ENCODE results near the gene CSTPP1.

Gene CSTPP1

GRCh38 chr11:47161134-47161854, 224.7 kb downstream of the CSTPP1 start:
- peak; percentile 84 for DNase-seq (ENCODE audit: low spot score)

DNA sequence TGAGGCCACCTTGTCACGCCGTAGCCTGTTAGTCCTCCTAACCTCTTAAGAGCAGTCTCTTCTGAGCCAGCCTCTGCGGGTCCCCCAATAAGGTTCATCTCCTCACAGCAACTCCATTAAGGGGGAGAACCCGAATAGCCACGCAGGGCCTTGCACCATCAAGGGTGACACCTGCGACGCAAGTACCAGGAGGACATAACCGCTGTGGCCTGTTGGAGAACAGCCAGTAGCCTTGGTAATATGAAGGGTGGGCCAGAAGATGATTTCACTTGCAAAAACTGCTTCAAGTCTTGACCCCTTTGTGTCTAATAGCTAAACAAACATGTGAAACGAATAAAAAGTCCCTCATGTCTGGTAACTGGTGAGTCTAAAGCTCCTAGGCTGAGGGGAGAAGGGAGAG, 225.3 kb downstream of the CSTPP1 start:
- DNase-seq (ENCODE audit: low spot score), result no peak

DNA sequence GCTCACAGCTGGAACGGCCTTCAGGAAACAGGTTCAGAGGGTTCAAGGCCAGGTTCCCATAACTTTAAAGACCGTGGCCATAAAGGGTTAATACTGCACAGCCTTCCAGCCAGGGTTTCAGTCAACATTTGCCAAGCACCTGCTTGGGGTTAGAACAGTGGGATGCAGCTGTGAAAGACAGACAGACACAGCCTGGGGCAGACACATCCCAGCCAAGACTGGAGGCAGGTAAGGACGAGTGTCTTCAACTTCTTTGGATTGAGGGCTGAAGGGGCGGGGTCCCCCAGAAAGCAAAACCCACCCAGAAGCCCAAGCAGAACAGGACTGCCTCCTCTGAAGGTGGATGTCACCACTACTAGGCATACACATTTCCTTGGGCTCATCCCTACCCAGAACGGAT, 225.9 kb downstream of the CSTPP1 start:
- DNase-seq (ENCODE audit: low spot score), result no peak

- DNase-seq (ENCODE audit: low spot score), result no peak
Measured at GRCh38 chr11:47163193-47163592, 226.6 kb downstream of the CSTPP1 start.

DNA sequence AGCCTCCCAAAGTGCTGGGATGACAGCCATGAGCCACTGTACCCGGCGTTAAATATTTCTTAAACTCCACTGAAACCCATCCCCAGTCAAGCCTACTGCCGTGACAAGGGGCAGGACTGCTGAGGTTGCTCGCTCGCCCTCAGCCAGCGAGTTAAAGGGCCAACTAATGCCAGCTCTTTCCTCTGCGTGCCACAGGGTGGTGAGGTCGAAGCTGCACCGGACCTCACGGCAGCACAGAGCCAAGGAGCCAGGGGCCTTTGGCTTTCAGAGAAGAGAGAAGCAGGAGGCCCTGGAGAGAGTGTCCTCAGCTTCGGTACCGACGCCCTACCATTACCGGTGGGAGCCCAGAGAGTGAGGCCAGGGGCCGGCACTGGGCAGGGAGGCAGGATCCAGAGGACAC, 227.3 kb downstream of the CSTPP1 start:
- no peak for DNase-seq (ENCODE audit: low spot score)

- DNase-seq (ENCODE audit: low spot score), result no peak
Measured at GRCh38 chr11:47164321-47164720, 227.8 kb downstream of the CSTPP1 start.

DNA sequence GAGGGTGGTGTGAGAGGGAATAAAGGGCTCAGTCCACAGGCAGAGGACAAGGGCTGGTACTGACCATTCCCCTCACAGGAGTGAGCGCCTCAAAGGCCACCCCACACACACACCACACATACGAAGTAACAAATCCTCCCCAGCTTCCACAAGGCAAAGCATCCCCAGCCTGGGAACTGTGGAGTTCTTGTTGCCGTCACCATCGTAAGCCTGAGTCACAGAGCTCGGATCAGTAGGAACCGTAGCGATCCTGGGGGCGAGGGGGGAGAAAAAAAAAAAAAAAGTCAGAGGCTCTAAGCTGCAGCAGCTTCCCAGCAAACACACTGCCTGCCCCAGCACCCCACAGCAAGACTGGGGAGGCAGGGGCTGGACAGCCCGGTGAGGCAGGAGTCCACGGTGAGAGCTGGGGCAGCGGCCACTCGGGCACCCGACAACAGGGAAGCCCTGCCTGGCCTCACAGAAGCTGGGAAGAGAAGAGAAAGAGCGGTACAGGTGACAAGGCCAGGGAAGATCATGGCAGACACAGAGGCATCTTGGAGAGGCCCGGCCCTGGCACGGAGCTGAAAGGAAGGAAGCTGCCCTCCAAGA, 228.8 kb downstream of the CSTPP1 start:
- no peak for DNase-seq (ENCODE audit: low spot score)

DNA sequence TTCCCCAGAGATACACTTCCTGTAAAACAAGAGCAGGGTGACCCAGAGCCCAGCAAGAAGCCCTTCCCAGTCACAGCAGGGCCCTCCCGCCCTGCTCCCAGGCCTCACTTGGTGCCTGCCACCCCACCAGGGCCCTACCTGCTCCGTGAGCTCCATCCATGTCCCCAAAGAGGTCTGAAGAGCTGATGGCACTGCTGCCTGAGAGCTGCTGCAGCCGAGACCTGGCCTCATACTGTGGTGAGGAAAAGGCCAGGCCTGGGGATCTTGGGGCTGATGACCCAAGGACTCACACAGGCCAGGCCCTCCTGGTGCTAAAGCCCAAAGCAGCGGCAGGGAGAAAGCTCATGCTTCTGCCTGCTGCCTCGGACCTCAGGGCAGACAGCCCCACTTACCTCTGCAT, 229.8 kb downstream of the CSTPP1 start:
- DNase-seq (ENCODE audit: low spot score), result no peak

- no peak for DNase-seq (ENCODE audit: low spot score)
Measured at GRCh38 chr11:47171061-47171838, 234.7 kb downstream of the CSTPP1 start.

DNA sequence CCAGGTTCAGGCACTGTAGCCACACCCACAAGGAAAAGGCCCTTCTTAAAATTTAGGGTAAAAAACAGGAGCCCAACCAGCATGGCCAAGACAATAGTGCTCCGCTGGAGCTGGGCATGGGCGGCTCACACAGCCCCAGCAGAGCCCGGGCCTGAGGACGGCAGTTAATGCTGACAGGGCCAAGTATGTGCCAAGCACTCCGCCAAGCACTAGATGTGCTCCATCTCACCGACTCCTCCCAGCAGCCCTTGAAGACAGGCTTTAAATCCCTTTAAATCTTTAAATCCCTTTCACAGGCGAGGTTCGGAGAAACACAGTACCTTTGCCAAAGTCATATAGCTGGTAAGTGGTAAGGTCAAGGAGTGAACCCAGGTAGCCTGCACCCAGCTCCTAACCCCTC, 235.3 kb downstream of the CSTPP1 start:
- no peak for DNase-seq (ENCODE audit: low spot score)

GRCh38 chr11:47172740-47173336, 236.3 kb downstream of the CSTPP1 start:
- DNase-seq (ENCODE audit: low spot score), result no peak

- DNase-seq (ENCODE audit: low spot score), result no peak
Measured at GRCh38 chr11:47175746-47176327, 239.3 kb downstream of the CSTPP1 start.

DNA sequence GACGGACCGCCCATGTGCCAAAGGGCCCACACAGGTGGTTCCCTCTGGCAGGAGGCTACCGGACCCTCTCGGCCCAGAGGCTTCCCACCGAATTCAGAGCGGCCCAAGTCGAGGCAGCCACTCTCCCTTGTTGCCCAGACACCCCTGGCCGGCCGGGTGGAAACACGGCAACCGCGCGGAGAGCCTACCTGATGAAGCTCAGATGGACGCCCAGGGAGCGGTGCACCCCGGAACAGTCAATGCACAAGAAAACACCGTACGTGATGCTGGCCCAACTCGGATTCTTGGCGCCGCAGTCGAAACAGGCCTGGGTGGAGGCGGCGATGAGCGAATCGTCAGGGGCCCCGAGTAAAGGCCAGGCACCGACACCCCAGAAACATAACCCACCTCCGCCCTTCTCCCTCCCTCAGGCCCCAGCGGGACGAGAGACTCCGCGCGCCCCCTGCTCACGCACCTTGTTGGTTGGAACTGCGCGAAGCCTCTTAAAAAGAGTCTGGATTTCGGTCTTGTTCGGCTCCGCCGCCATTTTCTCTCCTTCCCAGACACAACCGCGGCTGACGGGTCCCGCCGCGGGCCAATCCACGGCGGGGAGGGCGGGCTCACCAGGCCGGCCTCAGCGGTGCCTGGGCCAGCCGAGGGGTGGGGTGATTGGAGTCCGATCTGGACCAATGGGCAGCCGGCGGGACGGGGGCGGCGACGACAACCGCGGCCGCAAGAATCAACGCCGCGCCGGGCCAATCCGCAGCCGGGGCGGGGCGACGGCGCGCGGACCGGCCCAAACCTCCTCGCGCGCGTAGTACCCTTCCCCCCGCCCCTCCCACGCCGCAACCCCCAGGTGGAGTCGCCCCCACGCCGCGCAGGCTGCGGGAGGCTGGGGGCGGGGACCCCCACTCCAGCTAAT, 240.0 kb downstream of the CSTPP1 start, which contains the start of gene ARFGAP2:
TSS of gene ARFGAP2 (minus strand) at position 552 of the 901 bp plus-strand sequence. CDS start at position 526, 26 bp downstream.
- peak; percentile 100 for DNase-seq (ENCODE audit: low spot score)

- DNase-seq (ENCODE audit: low spot score), result peak; percentile 86
Measured at GRCh38 chr11:47177229-47177845, 240.8 kb downstream of the CSTPP1 start.

GRCh38 chr11:47177846-47178245, 241.3 kb downstream of the CSTPP1 start:
- DNase-seq (ENCODE audit: low spot score), result no peak

GRCh38 chr11:47178316-47178715, 241.8 kb downstream of the CSTPP1 start:
- DNase-seq (ENCODE audit: low spot score), result no peak

GRCh38 chr11:47178737-47179654, 242.4 kb downstream of the CSTPP1 start:
- DNase-seq (ENCODE audit: low spot score), result no peak

DNA sequence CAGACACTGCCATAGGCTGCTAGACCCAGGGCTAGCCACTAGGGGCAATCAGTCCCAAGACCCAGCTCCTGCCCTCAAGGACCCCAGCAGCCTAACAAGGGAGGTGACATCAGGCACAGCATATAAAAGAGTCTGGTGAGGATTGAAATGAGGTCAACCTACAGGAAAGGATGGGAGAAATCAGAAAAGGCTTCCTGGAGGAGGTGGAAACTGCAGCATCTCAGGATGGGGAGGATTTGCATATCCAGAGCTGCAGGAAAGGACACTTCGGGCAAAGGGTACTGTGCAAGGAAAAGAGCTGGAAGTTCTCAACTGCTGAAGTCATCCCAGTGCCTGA, 243.1 kb downstream of the CSTPP1 start:
- peak; percentile 80 for DNase-seq (ENCODE audit: low spot score)

GRCh38 chr11:47180006-47180787, 243.6 kb downstream of the CSTPP1 start:
- DNase-seq (ENCODE audit: low spot score), result no peak

All from germinal center (tissue), 1 donor.